Ascending aorta (tissue), 2 donors: ENCODE data around the gene MACF1. TPM values are rescaled to one million over a fixed set of nuclear protein-coding genes. Genes with fewer than 3 reads are reported as not detected.
"Not testable (repeated sequence)": the region's sequence is repeated elsewhere in the genome, so short reads cannot be mapped to it uniquely, and the experiment has no call there.

ENCODE experiments used
- DNase-seq, 2 donors: peaks; one replicate each; pipeline ENCODE4 v3.0.0-alpha.2; 2019; ENCODE audit warnings: low spot score in 2 of 2
- H3K27ac ChIP-seq, 2 donors: fragments of 200-600 bp; sonication (generic); one replicate each; pipeline ENCODE4 v1.5.1; 2016 to 2017; ENCODE audit warnings: mild to moderate bottlenecking in 1 of 2
- H3K27me3 ChIP-seq: fragments of 200-600 bp; sonication (generic); one replicate; pipeline ENCODE4 v1.5.1; 2017
- H3K36me3 ChIP-seq, 2 donors: fragments of 200-600 bp; sonication (generic); one replicate each; pipeline ENCODE4 v1.5.1; 2016
- H3K4me1 ChIP-seq, 2 donors: fragments of 200-600 bp; sonication (generic); one replicate each; pipeline ENCODE4 v1.5.1; 2016 to 2017; ENCODE audit warnings: mild to moderate bottlenecking in 1 of 2
- H3K4me3 ChIP-seq, 2 donors: fragments of 200-600 bp; sonication (generic); one replicate each; pipeline ENCODE4 v1.5.1; 2016 to 2017; ENCODE audit warnings: mild to moderate bottlenecking in 1 of 2
- H3K9me3 ChIP-seq, 2 donors: fragments of 200-600 bp; sonication (generic); one replicate each; pipeline ENCODE4 v1.5.1; 2016
- CTCF ChIP-seq, 3 experiments: fragments of 200-600 bp in 2 of 3; fragments of 450-650 bp in 1 of 3; sonication (generic) in 2 of 3; IDR thresholded peaks; one replicate each; pipeline ENCODE4 v1.5.1; 2016 to 2019; ENCODE audit warnings: antibody characterized with exemption in 3 of 3, mild to moderate bottlenecking in 1 of 3, moderate library complexity in 1 of 3
- intact Hi-C: fragments of 100-400 bp; cut with DNase I; formaldehyde crosslinking; loops from one replicate; pipeline ENCODE4 v1.15.1; 2023
- total RNA-seq: library from RNA; depleted of rRNA; stranded (reverse); fragments of >200 nt; gene quantifications from one replicate; pipeline ENCODE4 v1.1.0, GENCODE V29; 2016

Gene MACF1
- total RNA-seq, 1 donor from 2014 or later, result 279 TPM

GRCh38 chr1:39205102-39205780, 746 bp downstream of the MACF1 start:
- peak in 1 of 2 donors; percentile 81 for DNase-seq
- intact Hi-C loops, result loop anchor here (2.0 kb wide), 2 partner anchors 14 to 50 kb away; no protein-coding TSS in a partner anchor
- no peaks in the 10 kb centered on the region for H3K27me3 ChIP-seq
- no peaks in the 10 kb centered on the region for H3K36me3 ChIP-seq
- peak overlapping the region; percentile 82 to 93 for H3K27ac ChIP-seq
- peak overlapping the region; percentile 40 to 69 for H3K4me3 ChIP-seq
- H3K4me1 ChIP-seq, result peaks cover 0 to 23% of the 10 kb centered on the region in 2 donors
- no peaks in the 10 kb centered on the region for H3K9me3 ChIP-seq
- TF ChIP-seq CTCF (IDR thresholded peaks at IDR 0.05), result no peak

GRCh38 chr1:39205781-39206464, 1.4 kb downstream of the MACF1 start:
- Histone ChIP-seq H3K27me3 (no peaks in the 10 kb centered on the region), H3K36me3 (no peaks in the 10 kb centered on the region), H3K4me1 (peaks cover 0 to 23% of the 10 kb centered on the region in 2 donors), H3K9me3 (no peaks in the 10 kb centered on the region), H3K4me3 (peak overlapping the region; percentile 40 to 69), H3K27ac (peak overlapping the region; percentile 82 to 93)
- intact Hi-C loops, result loop anchor here (2.0 kb wide), 2 partner anchors 15 to 49 kb away; no protein-coding TSS in a partner anchor
- DNase-seq, result no peak
- TF ChIP-seq CTCF (IDR thresholded peaks at IDR 0.05), result no peak

GRCh38 chr1:39208360-39208759, 3.9 kb downstream of the MACF1 start:
- H3K36me3 ChIP-seq, H3K27me3 ChIP-seq, H3K4me3 ChIP-seq, intact Hi-C loops, DNase-seq, H3K9me3 ChIP-seq: not testable (repeated sequence)
- peak overlapping the region in 1 of 2 donors; percentile 37 for H3K27ac ChIP-seq
- H3K4me1 ChIP-seq, result peaks cover 0 to 34% of the 10 kb centered on the region in 2 donors

- Histone ChIP-seq H3K9me3 (no peaks in the 10 kb centered on the region), H3K4me1 (peaks cover 9 to 48% of the 10 kb centered on the region in 2 donors), H3K36me3 (no peaks in the 10 kb centered on the region), H3K27me3 (no peaks in the 10 kb centered on the region), H3K4me3 (no peak overlapping the region), H3K27ac (no peak overlapping the region)
- no peak for TF ChIP-seq CTCF (IDR thresholded peaks at IDR 0.05)
- no peak for DNase-seq
- intact Hi-C loops, result no loop called here
Observed at GRCh38 chr1:39210649-39211048, 6.2 kb downstream of the MACF1 start.

- Histone ChIP-seq H3K27ac (peak overlapping the region; percentile 77 to 81), H3K9me3 (no peaks in the 10 kb centered on the region), H3K4me3 (no peak overlapping the region), H3K36me3 (no peaks in the 10 kb centered on the region), H3K4me1 (peaks cover 14 to 58% of the 10 kb centered on the region in 2 donors), H3K27me3 (no peaks in the 10 kb centered on the region)
- DNase-seq, result no peak
- TF ChIP-seq CTCF (IDR thresholded peaks at IDR 0.05), result no peak
- intact Hi-C loops, result no loop called here
Observed at GRCh38 chr1:39212499-39212898, 8.0 kb downstream of the MACF1 start.

GRCh38 chr1:39213511-39214002, 9.1 kb downstream of the MACF1 start:
- no peaks in the 10 kb centered on the region for H3K9me3 ChIP-seq
- no peak overlapping the region for H3K4me3 ChIP-seq
- H3K27me3 ChIP-seq, result no peaks in the 10 kb centered on the region
- peak overlapping the region; percentile 77 to 81 for H3K27ac ChIP-seq
- no peak for TF ChIP-seq CTCF (IDR thresholded peaks at IDR 0.05)
- H3K36me3 ChIP-seq, result no peaks in the 10 kb centered on the region
- intact Hi-C loops, result no loop called here
- peaks cover 14 to 61% of the 10 kb centered on the region in 2 donors for H3K4me1 ChIP-seq
- DNase-seq, result no peak
